T1000 (cell line): ENCODE measurements around the gene LTBP3.

Experiments used
- DNase-seq: peaks from one replicate; lab custom pipeline; 2025; ENCODE audit warnings: mixed read lengths; lab: John Stamatoyannopoulos, UW

The LTBP3 gene

GRCh38 chr11:65553301-65554001 lies 4.7 kb downstream of the LTBP3 start:
- no peak for DNase-seq

- no peak for DNase-seq
Observed at GRCh38 chr11:65552388-65552951, 5.7 kb downstream of the LTBP3 start.

GRCh38 chr11:65551572-65552387 lies 6.4 kb downstream of the LTBP3 start:
- DNase-seq: no peak

- no peak for DNase-seq
Observed at GRCh38 chr11:65549096-65549495, 9.1 kb downstream of the LTBP3 start.

GRCh38 chr11:65548395-65548794 lies 9.8 kb downstream of the LTBP3 start:
- DNase-seq: no peak

- no peak for DNase-seq
Observed at GRCh38 chr11:65547446-65548125, 10.6 kb downstream of the LTBP3 start.

- no peak for DNase-seq
Observed at GRCh38 chr11:65546217-65546958, 11.8 kb downstream of the LTBP3 start.

GRCh38 chr11:65545853-65546216 lies 12.3 kb downstream of the LTBP3 start:
- no peak for DNase-seq

GRCh38 chr11:65542738-65543390 lies 15.3 kb downstream of the LTBP3 start:
- no peak for DNase-seq

GRCh38 chr11:65541093-65541982 lies 16.8 kb downstream of the LTBP3 start:
- no peak for DNase-seq

GRCh38 chr11:65540290-65541092 lies 17.7 kb downstream of the LTBP3 start:
- peak; percentile 91 for DNase-seq

- DNase-seq: no peak
Observed at GRCh38 chr11:65539744-65540289, 18.3 kb downstream of the LTBP3 start.

- DNase-seq: no peak
Observed at GRCh38 chr11:65538915-65539743, 19.0 kb downstream of the LTBP3 start.

GRCh38 chr11:65538232-65538914 lies 19.8 kb downstream of the LTBP3 start:
- no peak for DNase-seq

- no peak for DNase-seq
Observed at GRCh38 chr11:65537620-65538231, 20.4 kb downstream of the LTBP3 start.

GRCh38 chr11:65537296-65537597 lies 20.9 kb downstream of the LTBP3 start:
- no peak for DNase-seq
